ENCODE results near the gene DENND5B. TPM values are rescaled to one million over a fixed set of nuclear protein-coding genes. Genes with fewer than 3 reads are reported as not detected.

DENND5B gene
- total RNA-seq, 4 donors from 2014 or later: 4.6 to 6.4 (median 5.4) TPM

DNA sequence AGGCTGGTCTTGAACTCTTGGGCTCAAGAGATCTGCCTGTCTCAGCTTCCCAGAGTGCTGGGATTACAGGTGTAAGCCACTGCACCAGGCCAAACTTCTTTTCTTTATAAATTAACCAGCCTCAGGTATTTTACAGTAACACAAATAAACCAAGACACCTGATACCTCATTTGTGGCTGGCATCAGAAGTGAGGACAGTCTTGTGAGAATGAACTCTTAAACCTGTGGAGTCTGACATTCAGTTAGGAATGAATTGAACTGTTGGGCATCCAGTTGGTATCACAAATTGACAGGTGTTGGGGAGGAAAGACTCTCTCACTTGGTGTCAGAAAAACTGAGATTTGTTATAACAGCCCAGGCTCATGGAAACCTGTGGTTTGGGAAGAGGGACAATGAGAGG is 120.5 kb downstream of the DENND5B start:
- intact Hi-C loops (cut with DNase I; ENCODE audit: low total_unique reads): no loop called here
- TF ChIP-seq, protein P1, sequence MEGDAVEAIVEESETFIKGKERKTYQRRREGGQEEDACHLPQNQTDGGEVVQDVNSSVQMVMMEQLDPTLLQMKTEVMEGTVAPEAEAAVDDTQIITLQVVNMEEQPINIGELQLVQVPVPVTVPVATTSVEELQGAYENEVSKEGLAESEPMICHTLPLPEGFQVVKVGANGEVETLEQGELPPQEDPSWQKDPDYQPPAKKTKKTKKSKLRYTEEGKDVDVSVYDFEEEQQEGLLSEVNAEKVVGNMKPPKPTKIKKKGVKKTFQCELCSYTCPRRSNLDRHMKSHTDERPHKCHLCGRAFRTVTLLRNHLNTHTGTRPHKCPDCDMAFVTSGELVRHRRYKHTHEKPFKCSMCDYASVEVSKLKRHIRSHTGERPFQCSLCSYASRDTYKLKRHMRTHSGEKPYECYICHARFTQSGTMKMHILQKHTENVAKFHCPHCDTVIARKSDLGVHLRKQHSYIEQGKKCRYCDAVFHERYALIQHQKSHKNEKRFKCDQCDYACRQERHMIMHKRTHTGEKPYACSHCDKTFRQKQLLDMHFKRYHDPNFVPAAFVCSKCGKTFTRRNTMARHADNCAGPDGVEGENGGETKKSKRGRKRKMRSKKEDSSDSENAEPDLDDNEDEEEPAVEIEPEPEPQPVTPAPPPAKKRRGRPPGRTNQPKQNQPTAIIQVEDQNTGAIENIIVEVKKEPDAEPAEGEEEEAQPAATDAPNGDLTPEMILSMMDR (IDR thresholded peaks at IDR 0.05): no peak
- TF ChIP-seq POLR2A (IDR thresholded peaks at IDR 0.05): no peak
- no peak overlapping the region for H3K4me3 ChIP-seq (ENCODE audit: low read depth, poor library complexity, severe bottlenecking)
- no peak for DNase-seq (ENCODE audit: low spot score in 2 of 2)

DNA sequence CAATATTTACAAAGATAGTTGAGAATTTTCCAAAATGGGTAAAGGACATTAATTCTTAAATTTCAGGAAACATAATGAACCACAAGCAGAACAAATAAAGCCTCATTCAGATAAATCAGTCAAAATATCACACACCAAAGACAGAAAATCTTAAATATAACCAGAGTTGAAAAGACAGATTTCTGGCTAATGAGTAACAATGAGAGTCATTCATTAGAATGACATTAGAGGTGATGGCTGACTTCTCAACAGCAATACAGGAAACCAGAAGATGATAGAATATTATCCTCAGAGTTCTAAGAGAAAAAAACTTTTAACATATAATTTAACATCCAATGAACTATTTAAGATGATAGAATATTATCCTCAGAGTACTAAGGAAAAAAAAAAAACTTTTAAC is 124.2 kb downstream of the DENND5B start:
- DNase-seq (ENCODE audit: low spot score in 2 of 2): no peak
- no peak for TF ChIP-seq POLR2A (IDR thresholded peaks at IDR 0.05)
- TF ChIP-seq, protein P1 (IDR thresholded peaks at IDR 0.05): no peak
- intact Hi-C loops (cut with DNase I; ENCODE audit: low total_unique reads): no loop called here
- H3K4me3 ChIP-seq (ENCODE audit: low read depth, poor library complexity, severe bottlenecking): no peak overlapping the region

DNA sequence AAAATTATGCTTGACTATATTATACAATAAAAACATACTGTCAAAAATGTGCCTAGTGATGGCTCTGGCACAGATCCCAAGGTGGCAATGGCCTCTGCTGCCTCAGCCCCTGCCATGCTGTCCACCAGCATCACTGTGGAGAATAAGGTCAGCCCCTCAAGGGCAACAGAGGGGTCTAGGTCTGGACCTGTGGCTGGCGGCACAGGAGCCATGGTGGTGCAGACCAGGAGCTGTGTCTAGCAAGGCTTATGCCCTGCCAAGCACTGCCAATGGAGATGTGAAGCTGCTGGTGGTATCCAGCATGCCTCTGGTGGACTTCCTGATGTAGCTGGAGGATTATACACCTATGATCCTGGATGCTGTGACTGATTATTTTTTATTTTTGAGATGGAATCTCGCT is 125.9 kb downstream of the DENND5B start:
- 94 to 100% methylated on average over 2 of the region's 2 CpGs for WGBS, 2 donors
- DNase-seq (ENCODE audit: low spot score in 2 of 2): no peak
- TF ChIP-seq, protein P1 (IDR thresholded peaks at IDR 0.05): no peak
- TF ChIP-seq POLR2A (IDR thresholded peaks at IDR 0.05): no peak
- intact Hi-C loops (cut with DNase I; ENCODE audit: low total_unique reads): no loop called here
- no peak overlapping the region for H3K4me3 ChIP-seq (ENCODE audit: low read depth, poor library complexity, severe bottlenecking)

DNA sequence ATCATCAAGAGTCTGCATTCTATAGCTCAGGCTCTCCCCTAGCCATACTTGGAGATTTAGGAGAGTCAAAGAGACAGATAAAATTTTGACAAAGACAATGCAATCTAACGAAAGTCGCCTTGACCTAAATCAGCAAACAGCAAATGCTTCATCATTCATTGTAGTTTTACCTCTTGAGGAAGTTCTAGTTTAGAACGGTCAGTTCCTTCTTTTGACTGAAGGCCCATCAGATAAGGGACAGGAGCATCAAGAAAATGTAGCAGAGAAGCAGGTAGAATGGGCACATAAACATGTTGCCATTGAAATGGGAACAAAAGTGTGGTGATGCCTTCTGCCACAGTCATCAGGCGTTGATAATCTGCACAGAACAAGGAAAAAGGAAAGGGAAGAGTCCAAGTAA is 130.9 kb downstream of the DENND5B start:
- H3K4me3 ChIP-seq (ENCODE audit: low read depth, poor library complexity, severe bottlenecking): no peak overlapping the region
- WGBS, 2 donors: 77 to 83% methylated on average over 4 of the region's 4 CpGs
- intact Hi-C loops (cut with DNase I; ENCODE audit: low total_unique reads): no loop called here
- no peak for DNase-seq (ENCODE audit: low spot score in 2 of 2)
- no peak for TF ChIP-seq POLR2A (IDR thresholded peaks at IDR 0.05)
- TF ChIP-seq, protein P1 (IDR thresholded peaks at IDR 0.05): no peak

DNA sequence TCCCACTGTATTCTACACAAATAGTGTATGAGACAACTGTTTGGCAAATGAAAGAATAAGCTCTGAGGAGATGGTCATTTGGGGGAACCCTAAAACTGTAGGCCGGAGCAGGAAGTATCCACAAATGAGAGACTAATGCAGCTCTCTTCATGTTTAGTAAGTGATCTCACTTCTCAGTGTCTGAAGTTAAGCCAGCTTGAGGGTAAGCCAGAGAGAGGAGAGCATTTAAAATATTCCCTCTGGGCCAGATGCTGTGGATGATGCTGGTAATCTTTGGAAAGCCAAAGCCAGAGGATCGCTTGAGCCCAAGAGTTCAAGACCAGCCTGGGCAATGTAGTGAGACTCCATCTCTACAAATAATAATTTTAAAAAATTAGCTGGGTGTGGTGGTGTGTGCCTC is 134.4 kb downstream of the DENND5B start:
- WGBS, 2 donors: 90 to 95% methylated on average over 2 of the region's 2 CpGs
- DNase-seq (ENCODE audit: low spot score in 2 of 2): no peak
- no peak overlapping the region for H3K4me3 ChIP-seq (ENCODE audit: low read depth, poor library complexity, severe bottlenecking)
- intact Hi-C loops (cut with DNase I; ENCODE audit: low total_unique reads): no loop called here
- TF ChIP-seq POLR2A (IDR thresholded peaks at IDR 0.05): no peak
- TF ChIP-seq, protein P1 (IDR thresholded peaks at IDR 0.05): no peak

DNA sequence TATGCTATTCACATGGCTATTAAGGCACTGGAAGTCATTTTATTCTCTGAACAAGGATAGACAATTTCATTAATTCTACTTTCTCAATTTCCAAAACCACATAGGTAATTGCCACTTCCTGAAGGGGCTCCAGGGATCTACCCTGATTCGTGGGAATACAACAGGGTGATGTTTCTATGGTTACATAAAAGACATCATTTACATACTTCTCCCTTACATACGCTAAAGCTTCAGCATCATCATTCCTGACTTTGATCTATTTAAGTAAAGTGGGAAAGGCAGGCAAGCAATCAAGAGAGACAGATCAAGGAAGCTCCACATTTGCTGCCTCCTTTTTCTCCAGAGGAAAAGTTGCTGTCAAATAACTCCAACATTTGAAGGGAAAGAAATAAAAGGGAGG is 146.2 kb downstream of the DENND5B start:
- TF ChIP-seq, protein P1 (IDR thresholded peaks at IDR 0.05): no peak
- no peak overlapping the region for H3K4me3 ChIP-seq (ENCODE audit: low read depth, poor library complexity, severe bottlenecking)
- intact Hi-C loops (cut with DNase I; ENCODE audit: low total_unique reads): no loop called here
- DNase-seq (ENCODE audit: low spot score in 2 of 2): no peak
- 53 to 60% methylated on average over 2 of the region's 2 CpGs for WGBS, 2 donors

Data from lower leg skin (tissue), 4 donors.